Mesenchymal stem cell (in vitro differentiated cells and primary cell): ENCODE data around the gene FARS2.
A peak's percentile ranks its signal among the peaks of the same experiment; 100 is the strongest.

Experiments used
- DNase-seq: peaks from one replicate; pipeline ENCODE4 v3.0.0-alpha.2; 2013
- H2AFZ ChIP-seq: one replicate; pipeline ENCODE4 v1.6.1; 2013; ENCODE audit warnings: low read depth, mild to moderate bottlenecking, control low read depth, inconsistent platforms, low read length, moderate library complexity
- H2AK5ac ChIP-seq: 2 replicates; pipeline ENCODE4 v1.6.1; 2013; ENCODE audit warnings: low read length, moderate library complexity, mild to moderate bottlenecking, inconsistent platforms; ENCODE audit not compliant: severe bottlenecking
- H2BK120ac ChIP-seq: one replicate; pipeline ENCODE4 v1.6.1; 2013; ENCODE audit warnings: low read depth, mild to moderate bottlenecking, inconsistent platforms, low read length, moderate library complexity
- H2BK12ac ChIP-seq, 2 experiments: one replicate each; pipeline ENCODE4 v1.6.1; 2013; ENCODE audit warnings: inconsistent platforms in 2 of 2, low read length in 2 of 2, mild to moderate bottlenecking in 2 of 2, moderate library complexity in 2 of 2, control low read depth in 1 of 2
- H2BK15ac ChIP-seq: one replicate; pipeline ENCODE4 v1.6.1; 2013; ENCODE audit warnings: mild to moderate bottlenecking, low read depth, inconsistent platforms; ENCODE audit not compliant: poor library complexity, severe bottlenecking
- H2BK5ac ChIP-seq: 2 replicates; pipeline ENCODE4 v1.6.1; 2013; ENCODE audit warnings: low read depth, mild to moderate bottlenecking, low read length, control low read depth, inconsistent platforms; ENCODE audit not compliant: poor library complexity, severe bottlenecking
- H3K14ac ChIP-seq, 2 experiments: one replicate each; pipeline ENCODE4 v1.6.1; 2013; ENCODE audit warnings: inconsistent platforms in 2 of 2, low read length in 2 of 2, control low read depth in 1 of 2, mild to moderate bottlenecking in 1 of 2, moderate library complexity in 1 of 2
- H3K18ac ChIP-seq, 2 experiments: one replicate each; pipeline ENCODE4 v1.6.1; 2013; ENCODE audit warnings: inconsistent platforms in 2 of 2, low read length in 2 of 2, control low read depth in 1 of 2, low read depth in 1 of 2, mild to moderate bottlenecking in 1 of 2
- H3K23ac ChIP-seq, 2 experiments: one replicate each; pipeline ENCODE4 v1.6.1; 2013; ENCODE audit warnings: inconsistent platforms in 2 of 2, low read length in 2 of 2, mild to moderate bottlenecking in 2 of 2, moderate library complexity in 2 of 2, control low read depth in 1 of 2
- H3K27ac ChIP-seq: 2 replicates; pipeline ENCODE4 v1.5.1; 2013; ENCODE audit warnings: mild to moderate bottlenecking, moderate library complexity, low read length, control low read depth, inconsistent platforms; ENCODE audit not compliant: poor library complexity, severe bottlenecking
- H3K27me3 ChIP-seq, 2 experiments: 2 replicates each; pipeline versions ENCODE4 v1.6.1 to v1.7.0; 2013; ENCODE audit warnings: low read length in 2 of 2, mild to moderate bottlenecking in 2 of 2, moderate library complexity in 2 of 2, control low read depth in 1 of 2, inconsistent platforms in 1 of 2; ENCODE audit not compliant: control insufficient read depth in 1 of 2, insufficient read depth in 1 of 2
- H3K36me3 ChIP-seq, 2 experiments: 2 replicates each; pipeline versions ENCODE4 v1.6.1 to v1.7.0; 2013; ENCODE audit warnings: low read length in 2 of 2, control low read depth in 1 of 2, inconsistent platforms in 1 of 2, low read depth in 1 of 2, mild to moderate bottlenecking in 1 of 2; ENCODE audit not compliant: insufficient read depth in 2 of 2, control insufficient read depth in 1 of 2
- H3K4ac ChIP-seq, 2 experiments: one replicate each; pipeline ENCODE4 v1.6.1; 2013; ENCODE audit warnings: inconsistent platforms in 2 of 2, low read length in 2 of 2, mild to moderate bottlenecking in 2 of 2, moderate library complexity in 2 of 2, control low read depth in 1 of 2, low read depth in 1 of 2
- H3K4me1 ChIP-seq: 2 replicates; pipeline ENCODE4 v1.6.1; 2013; ENCODE audit warnings: low read depth, low read length, control low read depth; ENCODE audit not compliant: control insufficient read depth, insufficient read depth
- H3K4me2 ChIP-seq: 2 replicates; pipeline ENCODE4 v1.6.1; 2013; ENCODE audit warnings: low read length, mild to moderate bottlenecking, inconsistent platforms; ENCODE audit not compliant: poor library complexity, severe bottlenecking
- H3K4me3 ChIP-seq, 2 experiments: 2 replicates each; pipeline versions ENCODE4 v1.5.1 to v1.7.0; 2013; ENCODE audit warnings: low read length in 2 of 2, mild to moderate bottlenecking in 2 of 2, control low read depth in 1 of 2, low read depth in 1 of 2; ENCODE audit not compliant: insufficient read depth in 1 of 2
- H3K79me1 ChIP-seq: replicated peaks from 2 replicates; pipeline ENCODE4 v1.6.1; 2013; ENCODE audit warnings: mild to moderate bottlenecking, control low read depth, low read length, inconsistent platforms; ENCODE audit not compliant: poor library complexity, severe bottlenecking
- H3K9ac ChIP-seq: 2 replicates; pipeline ENCODE4 v1.7.0; 2013; ENCODE audit warnings: mild to moderate bottlenecking, low read length, moderate library complexity
- H3K9me3 ChIP-seq: 2 replicates; pipeline ENCODE4 v1.7.0; 2013; ENCODE audit warnings: mild to moderate bottlenecking, low read length; ENCODE audit not compliant: control insufficient read depth
- H4K8ac ChIP-seq: one replicate; pipeline ENCODE4 v1.6.1; 2013; ENCODE audit warnings: inconsistent platforms, mild to moderate bottlenecking, low read length, moderate library complexity
- H4K91ac ChIP-seq: one replicate; pipeline ENCODE4 v1.6.1; 2013; ENCODE audit warnings: mild to moderate bottlenecking, low read length, inconsistent platforms
- WGBS: methylation state at CpG from one replicate; pipeline ENCODE4 v1.1.7; 2013; ENCODE audit warnings: mixed read lengths; 5-methylcytosine and 5-hydroxymethylcytosine counted together

Gene FARS2

GRCh38 chr6:5771211-5771610 lies 509.9 kb downstream of the FARS2 start:
- H3K27me3 ChIP-seq, result no peaks in the 10 kb centered on the region
- H3K27ac ChIP-seq, result no peak overlapping the region
- no peak overlapping the region for H3K4ac ChIP-seq
- H2AFZ ChIP-seq, result no peak overlapping the region
- no peak for DNase-seq
- peak overlapping the region in 1 of 2 experiments; percentile 45 for H3K14ac ChIP-seq
- no peak overlapping the region for H2BK120ac ChIP-seq
- no peak overlapping the region for H4K91ac ChIP-seq
- no peak overlapping the region for H3K4me2 ChIP-seq
- WGBS, result 98% methylated on average over 7 of the region's 7 CpGs
- H3K23ac ChIP-seq, result no peak overlapping the region
- no peak overlapping the region for H3K18ac ChIP-seq
- H2BK5ac ChIP-seq, result no peak overlapping the region
- H2BK15ac ChIP-seq, result no peak overlapping the region
- peaks cover 6% of the 10 kb centered on the region for H3K79me1 ChIP-seq
- no peak overlapping the region for H2BK12ac ChIP-seq
- H3K9me3 ChIP-seq, result peaks cover 5% of the 10 kb centered on the region
- H3K9ac ChIP-seq, result no peak overlapping the region
- no peak overlapping the region for H4K8ac ChIP-seq
- H3K4me3 ChIP-seq, result no peak overlapping the region
- H3K36me3 ChIP-seq, result peaks cover 14 to 17% of the 10 kb centered on the region in 2 experiments
- H3K4me1 ChIP-seq, result no peaks in the 10 kb centered on the region
- H2AK5ac ChIP-seq, result no peak overlapping the region

GRCh38 chr6:5771759-5772390 lies 510.6 kb downstream of the FARS2 start:
- H2BK120ac ChIP-seq, result no peak overlapping the region

GRCh38 chr6:5772408-5773120 lies 511.3 kb downstream of the FARS2 start:
- no peak overlapping the region for H3K4ac ChIP-seq
- H3K79me1 ChIP-seq, result peaks cover 5% of the 10 kb centered on the region
- no peak overlapping the region for H2BK5ac ChIP-seq
- no peak overlapping the region for H2AK5ac ChIP-seq
- no peaks in the 10 kb centered on the region for H3K27me3 ChIP-seq
- no peak overlapping the region for H2BK120ac ChIP-seq
- H3K9me3 ChIP-seq, result peaks cover 5% of the 10 kb centered on the region
- no peak overlapping the region for H3K18ac ChIP-seq
- no peak overlapping the region for H4K91ac ChIP-seq
- WGBS, result over 99% methylated on average over 11 of the region's 11 CpGs
- H3K23ac ChIP-seq, result no peak overlapping the region
- peaks cover 14 to 17% of the 10 kb centered on the region in 2 experiments for H3K36me3 ChIP-seq
- H2BK12ac ChIP-seq, result no peak overlapping the region
- H3K9ac ChIP-seq, result no peak overlapping the region
- H4K8ac ChIP-seq, result no peak overlapping the region
- H3K4me2 ChIP-seq, result no peak overlapping the region
- no peak overlapping the region for H3K27ac ChIP-seq
- no peak overlapping the region for H3K14ac ChIP-seq
- no peak overlapping the region for H2BK15ac ChIP-seq
- DNase-seq, result no peak
- H3K4me1 ChIP-seq, result no peaks in the 10 kb centered on the region
- no peak overlapping the region for H3K4me3 ChIP-seq
- H2AFZ ChIP-seq, result no peak overlapping the region

More at GRCh38 chr6:5771759-5772390, 510.6 kb downstream of the FARS2 start:
- Histone ChIP-seq H3K9ac (no peak overlapping the region), H3K4me1 (no peaks in the 10 kb centered on the region), H3K79me1 (peaks cover 5% of the 10 kb centered on the region), H2AFZ (no peak overlapping the region), H3K36me3 (peaks cover 14 to 17% of the 10 kb centered on the region in 2 experiments), H2BK15ac (no peak overlapping the region), H4K91ac (no peak overlapping the region), H3K4ac (no peak overlapping the region), H2BK12ac (no peak overlapping the region), H4K8ac (no peak overlapping the region), H3K14ac (no peak overlapping the region), H3K27me3 (no peaks in the 10 kb centered on the region), H3K4me2 (no peak overlapping the region), H3K4me3 (no peak overlapping the region), H2AK5ac (no peak overlapping the region), H3K23ac (no peak overlapping the region), H3K9me3 (peaks cover 5% of the 10 kb centered on the region), H2BK5ac (no peak overlapping the region), H3K27ac (no peak overlapping the region), H3K18ac (no peak overlapping the region)
- DNase-seq, result no peak
- WGBS, result 98% methylated on average over 2 of the region's 6 CpGs

- Histone ChIP-seq H2BK12ac (no peak overlapping the region), H2BK15ac (no peak overlapping the region), H3K9ac (no peak overlapping the region), H3K9me3 (no peaks in the 10 kb centered on the region), H3K4me3 (no peak overlapping the region), H3K18ac (no peak overlapping the region), H3K14ac (no peak overlapping the region), H3K79me1 (no peaks in the 10 kb centered on the region), H4K91ac (no peak overlapping the region), H3K4me2 (no peak overlapping the region), H2BK5ac (no peak overlapping the region), H2BK120ac (no peak overlapping the region), H3K23ac (no peak overlapping the region), H2AFZ (no peak overlapping the region), H3K4me1 (no peaks in the 10 kb centered on the region), H3K27ac (no peak overlapping the region), H3K4ac (no peak overlapping the region), H2AK5ac (no peak overlapping the region), H3K36me3 (peaks cover 11 to 17% of the 10 kb centered on the region in 2 experiments), H4K8ac (no peak overlapping the region), H3K27me3 (no peaks in the 10 kb centered on the region)
- 98% methylated on average over 6 of the region's 6 CpGs for WGBS
- DNase-seq, result no peak
Observed at GRCh38 chr6:5776104-5776503, 514.8 kb downstream of the FARS2 start.
